Transverse colon (tissue), 4 donors: ENCODE results near the gene RBBP9. TPM values are rescaled to one million over a fixed set of nuclear protein-coding genes. Genes with fewer than 3 reads are reported as not detected.
"Not testable (repeated sequence)": the region's sequence is repeated elsewhere in the genome, so short reads cannot be mapped to it uniquely, and the experiment has no call there.

ENCODE experiments used
- DNase-seq: peaks from one replicate; pipeline ENCODE4 v3.0.0-alpha.2; 2019
- H3K27ac ChIP-seq, 4 donors: fragments of 200-600 bp; sonication (generic); 2 replicates each; pipeline ENCODE4 v1.5.1; 2016 to 2018; ENCODE audit warnings: inconsistent platforms in 4 of 4
- H3K27me3 ChIP-seq: fragments of 200-600 bp; sonication (generic); 2 replicates; pipeline ENCODE4 v1.5.1; 2017; ENCODE audit warnings: inconsistent platforms
- H3K36me3 ChIP-seq, 4 donors: fragments of 200-600 bp; sonication (generic); 2 replicates each; pipeline ENCODE4 v1.5.1; 2017 to 2019; ENCODE audit warnings: inconsistent platforms in 4 of 4
- H3K4me1 ChIP-seq, 4 donors: fragments of 200-600 bp; sonication (generic); 2 replicates each; pipeline ENCODE4 v1.5.1; 2017 to 2020; ENCODE audit warnings: inconsistent platforms in 4 of 4
- H3K4me3 ChIP-seq, 4 donors: fragments of 200-600 bp; sonication (generic); 1 replicate in 1 of 4; 2 replicates in 3 of 4; pipeline versions ENCODE4 v1.5.1 to v1.6.1; 2017 to 2019; ENCODE audit warnings: inconsistent platforms in 4 of 4
- H3K9me3 ChIP-seq, 2 donors: fragments of 200-600 bp; sonication (generic); 2 replicates each; pipeline ENCODE4 v1.5.1; 2017 to 2019; ENCODE audit warnings: inconsistent platforms in 2 of 2
- CTCF ChIP-seq, 5 experiments: fragments of 200-600 bp in 3 of 5; fragments of 450-650 bp in 2 of 5; sonication (generic) in 3 of 5; IDR thresholded peaks; 1 replicate in 2 of 5; 2 replicates in 3 of 5; pipeline ENCODE4 v1.5.1; 2016 to 2017; ENCODE audit warnings: antibody characterized with exemption in 5 of 5, inconsistent platforms in 3 of 5, mild to moderate bottlenecking in 2 of 5, moderate library complexity in 1 of 5
- EP300 ChIP-seq: sonication (generic); formaldehyde crosslinking; IDR thresholded peaks from one replicate; pipeline ENCODE4 v1.6.1; 2017; ENCODE audit warnings: antibody characterized with exemption, low read depth
- POLR2A ChIP-seq: fragments of 450-650 bp; IDR thresholded peaks from one replicate; pipeline ENCODE4 v1.6.1; 2016; ENCODE audit warnings: antibody characterized with exemption, mild to moderate bottlenecking, moderate library complexity
- POLR2AphosphoS5 ChIP-seq, 3 donors: sonication (generic); formaldehyde crosslinking; IDR thresholded peaks; one replicate each; pipeline ENCODE4 v1.6.1; 2016; ENCODE audit warnings: antibody characterized with exemption in 3 of 3
- WGBS, 2 donors: methylation state at CpG; one replicate each; pipeline ENCODE4 v1.1.5; 2018; ENCODE audit warnings: low coverage in 1 of 2; 5-methylcytosine and 5-hydroxymethylcytosine counted together
- in situ Hi-C, 4 donors: fragments of 200-750 bp; cut with MboI; loops; one replicate each; pipeline versions ENCODE4 v1.15.0 to v1.15.1; 2017; ENCODE audit warnings: low sequenced_read_pairs in 3 of 4, low pct_ligation_motif_present in 1 of 4, low pct_unique_long_range_greater_than_20kb in 1 of 4
- intact Hi-C: fragments of 100-400 bp; cut with DNase I; formaldehyde crosslinking; loops from one replicate; pipeline ENCODE4 v1.15.1; 2023; ENCODE audit warnings: low total_unique reads
- total RNA-seq, 4 donors: library from RNA; depleted of rRNA; stranded (reverse); fragments of >200 nt; gene quantifications; one replicate each; pipeline ENCODE4 v1.1.0, GENCODE V29; 2016

RBBP9 gene
- total RNA-seq, 4 donors from 2014 or later, result 0.40 to 11.7 (median 6.0) TPM

DNA sequence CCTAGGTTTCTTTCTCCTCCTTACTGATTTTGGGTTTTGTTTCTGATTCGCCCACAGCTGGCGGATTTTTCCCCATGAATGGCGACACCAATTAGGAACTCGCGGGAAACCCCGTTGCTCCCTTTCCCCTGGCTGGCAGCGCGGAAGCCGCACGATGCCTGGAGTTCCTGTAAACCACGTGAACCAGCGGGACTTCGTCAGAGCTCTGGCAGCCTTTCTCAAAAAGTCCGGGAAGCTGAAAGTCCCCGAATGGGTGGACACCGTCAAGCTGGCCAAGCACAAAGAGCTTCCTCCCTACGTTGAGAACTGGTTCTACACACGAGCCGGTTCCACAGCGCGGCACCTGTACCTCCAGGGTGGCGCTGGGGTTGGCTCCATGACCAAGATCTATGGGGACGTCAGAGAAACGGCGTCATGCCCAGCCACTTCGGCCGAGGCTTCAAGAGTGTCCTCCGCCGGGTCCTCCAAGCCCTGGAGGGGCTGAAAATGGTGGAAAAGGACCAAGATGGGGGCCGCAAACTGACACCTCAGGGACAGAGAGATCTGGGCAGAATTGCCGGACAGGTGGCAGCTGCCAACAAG, 7.5 kb upstream of the RBBP9 start:
- WGBS, 2 donors, result 87% methylated on average over 31 of the region's 31 CpGs; no CpG with 5 or more reads in 1 of the 2 donors

GRCh38 chr20:18501672-18502071, 4.6 kb upstream of the RBBP9 start:
- H3K27ac ChIP-seq, H3K27me3 ChIP-seq, H3K9me3 ChIP-seq, DNase-seq, H3K36me3 ChIP-seq, intact Hi-C loops, in situ Hi-C loops, H3K4me1 ChIP-seq, H3K4me3 ChIP-seq: not testable (repeated sequence)
- 63 to 72% methylated on average over 1 of the region's 1 CpG for WGBS, 2 donors

More for the DNA sequence above, 7.5 kb upstream of the RBBP9 start:
- Histone ChIP-seq H3K27ac (no peak overlapping the region), H3K9me3 (no peaks in the 10 kb centered on the region), H3K27me3 (peaks cover 9% of the 10 kb centered on the region), H3K4me1 (peaks cover 0 to 20% (median 10%) of the 10 kb centered on the region in 4 donors), H3K36me3 (no peaks in the 10 kb centered on the region), H3K4me3 (no peak overlapping the region)
- intact Hi-C loops (no loop called here), in situ Hi-C loops (no loop called here)
- TF ChIP-seq EP300 (no peak), CTCF (IDR thresholded peaks at IDR 0.05) (no peak), POLR2A (no peak), POLR2AphosphoS5 (IDR thresholded peaks at IDR 0.05) (no peak)
- DNase-seq, result peak; percentile 9

DNA sequence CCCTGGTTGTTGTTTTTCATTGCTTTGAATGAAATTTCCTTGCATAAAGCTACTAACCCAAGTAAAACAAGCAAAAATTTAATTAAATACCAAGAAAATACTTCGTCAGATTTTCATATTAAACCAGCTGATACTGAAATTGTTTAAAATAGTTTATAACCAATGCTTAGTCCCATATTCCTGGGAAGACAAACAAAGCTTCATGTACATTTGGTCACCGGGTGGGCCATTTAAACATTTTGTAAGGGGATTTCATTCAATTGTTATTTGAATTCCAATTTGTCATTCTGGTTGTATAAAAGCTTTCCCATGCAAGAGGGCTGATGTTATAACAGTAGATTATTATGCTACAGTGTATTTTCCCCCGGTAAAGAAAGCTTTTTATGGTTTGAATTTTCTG, 578 bp upstream of the RBBP9 start:
- Histone ChIP-seq H3K4me3 (no peak overlapping the region), H3K36me3 (no peaks in the 10 kb centered on the region), H3K9me3 (no peaks in the 10 kb centered on the region), H3K27me3 (no peaks in the 10 kb centered on the region), H3K27ac (peak overlapping the region; percentile 64 to 78 (median 76)), H3K4me1 (peaks cover 8 to 16% (median 8%) of the 10 kb centered on the region in 4 donors)
- DNase-seq, result no peak
- WGBS, 2 donors, result 96% methylated on average over 3 of the region's 3 CpGs
- intact Hi-C loops, result no loop called here
- TF ChIP-seq EP300, result no peak
- TF ChIP-seq CTCF (IDR thresholded peaks at IDR 0.05), result no peak
- TF ChIP-seq POLR2A, result no peak
- no peak for TF ChIP-seq POLR2AphosphoS5 (IDR thresholded peaks at IDR 0.05)
- in situ Hi-C loops, result no loop called here

DNA sequence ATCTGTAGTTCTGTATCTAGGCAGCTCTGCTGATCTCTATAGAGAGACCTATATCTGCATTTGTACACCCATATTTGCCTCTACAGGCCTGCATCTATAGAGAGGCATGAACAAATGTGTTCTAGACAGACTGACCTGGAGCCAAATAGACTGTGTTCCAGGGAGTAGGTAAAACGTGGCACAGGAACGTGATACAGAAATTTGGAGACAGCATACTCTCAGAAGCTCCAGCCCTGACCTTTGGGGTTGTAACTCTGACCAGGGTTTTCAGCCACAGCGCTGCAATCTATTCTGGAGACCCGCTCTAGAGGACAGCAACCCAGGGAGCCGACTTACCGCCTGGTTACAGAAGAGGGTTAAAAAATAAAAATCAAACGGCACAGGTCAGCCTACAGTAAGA, 983 bp downstream of the RBBP9 start:
- no peak for TF ChIP-seq CTCF (IDR thresholded peaks at IDR 0.05)
- no peak for TF ChIP-seq EP300
- no peak for TF ChIP-seq POLR2A
- TF ChIP-seq POLR2AphosphoS5 (IDR thresholded peaks at IDR 0.05), result no peak
- Histone ChIP-seq H3K4me3 (peak overlapping the region in 1 of 4 donors; percentile 91), H3K4me1 (peaks cover 8 to 16% (median 8%) of the 10 kb centered on the region in 4 donors), H3K27ac (no peak overlapping the region), H3K36me3 (no peaks in the 10 kb centered on the region), H3K27me3 (no peaks in the 10 kb centered on the region), H3K9me3 (no peaks in the 10 kb centered on the region)
- intact Hi-C loops, result no loop called here
- in situ Hi-C loops, result no loop called here
- no peak for DNase-seq
- 0 to 13% methylated on average over 1 to 7 of the region's 7 CpGs for WGBS, 2 donors

- no peak overlapping the region for H3K27ac ChIP-seq
- H3K9me3 ChIP-seq, result no peaks in the 10 kb centered on the region
- no peak overlapping the region for H3K4me3 ChIP-seq
- DNase-seq, result no peak
- no peak for TF ChIP-seq POLR2AphosphoS5 (IDR thresholded peaks at IDR 0.05)
- no peak for TF ChIP-seq CTCF (IDR thresholded peaks at IDR 0.05)
- no peak for TF ChIP-seq EP300
- no peak for TF ChIP-seq POLR2A
- no peaks in the 10 kb centered on the region for H3K4me1 ChIP-seq
- H3K36me3 ChIP-seq, result peaks cover 0 to 42% (median 9%) of the 10 kb centered on the region in 4 donors
- in situ Hi-C loops (no loop called here), intact Hi-C loops (loop anchor here (10.0 kb wide), 1 partner anchor 1036 kb away; no protein-coding TSS in a partner anchor)
- no peaks in the 10 kb centered on the region for H3K27me3 ChIP-seq
- 97 to 100% methylated on average over 1 to 3 of the region's 3 CpGs for WGBS, 2 donors
Measured at GRCh38 chr20:18488301-18488700, 8.7 kb downstream of the RBBP9 start.
